Transverse colon (tissue), 4 donors: ENCODE results near the gene ATP1A4.

Source experiments
- CTCF ChIP-seq, 5 experiments: fragments of 200-600 bp in 3 of 5; fragments of 450-650 bp in 2 of 5; sonication (generic) in 3 of 5; IDR thresholded peaks; 1 replicate in 2 of 5; 2 replicates in 3 of 5; pipeline ENCODE4 v1.5.1; 2016 to 2017; ENCODE audit warnings: antibody characterized with exemption in 5 of 5, inconsistent platforms in 3 of 5, mild to moderate bottlenecking in 2 of 5, moderate library complexity in 1 of 5
- POLR2A ChIP-seq: fragments of 450-650 bp; IDR thresholded peaks from one replicate; pipeline ENCODE4 v1.6.1; 2016; ENCODE audit warnings: antibody characterized with exemption, mild to moderate bottlenecking, moderate library complexity
- POLR2AphosphoS5 ChIP-seq, 3 donors: sonication (generic); formaldehyde crosslinking; IDR thresholded peaks; one replicate each; pipeline ENCODE4 v1.6.1; 2016; ENCODE audit warnings: antibody characterized with exemption in 3 of 3

- no peak for TF ChIP-seq CTCF (IDR thresholded peaks at IDR 0.05)
- TF ChIP-seq POLR2A: no peak
- TF ChIP-seq POLR2AphosphoS5 (IDR thresholded peaks at IDR 0.05): no peak
These were observed 77.0 kb downstream of the ATP1A4 start for GRCh38 chr1:160228431-160228830.
